ENCODE results near the gene ASB3.

GRCh38 chr2:53756644-53757043 is 30.1 kb downstream of the ASB3 start:
- TF ChIP-seq, protein P1, sequence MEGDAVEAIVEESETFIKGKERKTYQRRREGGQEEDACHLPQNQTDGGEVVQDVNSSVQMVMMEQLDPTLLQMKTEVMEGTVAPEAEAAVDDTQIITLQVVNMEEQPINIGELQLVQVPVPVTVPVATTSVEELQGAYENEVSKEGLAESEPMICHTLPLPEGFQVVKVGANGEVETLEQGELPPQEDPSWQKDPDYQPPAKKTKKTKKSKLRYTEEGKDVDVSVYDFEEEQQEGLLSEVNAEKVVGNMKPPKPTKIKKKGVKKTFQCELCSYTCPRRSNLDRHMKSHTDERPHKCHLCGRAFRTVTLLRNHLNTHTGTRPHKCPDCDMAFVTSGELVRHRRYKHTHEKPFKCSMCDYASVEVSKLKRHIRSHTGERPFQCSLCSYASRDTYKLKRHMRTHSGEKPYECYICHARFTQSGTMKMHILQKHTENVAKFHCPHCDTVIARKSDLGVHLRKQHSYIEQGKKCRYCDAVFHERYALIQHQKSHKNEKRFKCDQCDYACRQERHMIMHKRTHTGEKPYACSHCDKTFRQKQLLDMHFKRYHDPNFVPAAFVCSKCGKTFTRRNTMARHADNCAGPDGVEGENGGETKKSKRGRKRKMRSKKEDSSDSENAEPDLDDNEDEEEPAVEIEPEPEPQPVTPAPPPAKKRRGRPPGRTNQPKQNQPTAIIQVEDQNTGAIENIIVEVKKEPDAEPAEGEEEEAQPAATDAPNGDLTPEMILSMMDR (IDR thresholded peaks at IDR 0.05) = no peak
- no peak for TF ChIP-seq POLR2A (IDR thresholded peaks at IDR 0.05)
- no peak for TF ChIP-seq POLR2AphosphoS5 (IDR thresholded peaks at IDR 0.05)

Measured in stomach (tissue), 4 donors.